ENCODE results near the gene DNAL1.

DNA sequence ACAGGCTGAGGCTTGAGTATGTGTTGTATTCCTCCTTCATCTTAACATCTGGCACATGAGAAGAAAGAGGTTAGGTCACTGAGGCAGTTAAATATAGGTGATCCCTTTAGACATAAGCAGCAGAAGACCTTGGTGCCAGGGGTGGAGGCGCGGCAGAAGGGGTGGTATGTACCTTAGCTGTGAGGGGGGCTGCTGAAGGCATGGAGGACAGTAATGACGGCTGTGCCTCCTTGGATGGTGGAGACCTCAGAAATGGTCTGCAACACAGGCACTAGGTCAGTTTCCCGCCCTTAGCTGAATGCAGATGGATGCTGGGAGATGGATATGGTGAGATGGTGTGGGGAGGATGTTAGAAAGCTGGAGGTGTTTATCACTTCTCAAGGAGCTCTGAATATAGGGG lies 70.9 kb downstream of the DNAL1 start:
- TF ChIP-seq POLR2AphosphoS5 (IDR thresholded peaks at IDR 0.05) (no peak), CTCF (IDR thresholded peaks at IDR 0.05) (no peak), POLR2A (IDR thresholded peaks at IDR 0.05) (no peak), EP300 (IDR thresholded peaks at IDR 0.05) (no peak)
